MM.1S (cell line): ENCODE results near the gene LTB4R.

Source experiments
- DNase-seq: peaks from one replicate; pipeline ENCODE4 v3.0.0-alpha.2; 2015
- H2AFZ ChIP-seq: fragments of 300-600 bp; sonication (generic); 2 replicates; pipeline ENCODE4 v1.6.0; 2016; ENCODE audit warnings: antibody characterized with exemption, low read length
- H3F3A ChIP-seq: fragments of 300-600 bp; sonication (generic); 2 replicates; pipeline ENCODE4 v1.6.1; 2016; ENCODE audit warnings: mild to moderate bottlenecking, antibody characterized with exemption, low read length, moderate library complexity, mixed read lengths; ENCODE audit not compliant: insufficient read depth
- H3K27ac ChIP-seq: fragments of 300-600 bp; sonication (generic); 2 replicates; pipeline ENCODE4 v1.5.1; 2016; ENCODE audit warnings: mild to moderate bottlenecking, low read length
- H3K27me3 ChIP-seq: fragments of 300-600 bp; sonication (generic); replicated peaks from 2 replicates; pipeline ENCODE4 v1.6.0; 2016; ENCODE audit warnings: low read length; ENCODE audit not compliant: insufficient read depth
- H3K36me3 ChIP-seq: fragments of 300-600 bp; sonication (generic); replicated peaks from 2 replicates; pipeline ENCODE4 v1.6.1; 2016; ENCODE audit warnings: mild to moderate bottlenecking, low read length, mixed read lengths; ENCODE audit not compliant: insufficient read depth
- H3K4me1 ChIP-seq: fragments of 300-600 bp; sonication (generic); 2 replicates; pipeline ENCODE4 v1.6.1; 2016; ENCODE audit warnings: low read length, mixed read lengths
- H3K4me2 ChIP-seq: fragments of 300-600 bp; sonication (generic); 2 replicates; pipeline ENCODE4 v1.6.0; 2016; ENCODE audit warnings: low read depth, low read length
- H3K4me3 ChIP-seq: fragments of 300-600 bp; sonication (generic); 2 replicates; pipeline ENCODE4 v1.5.1; 2016; ENCODE audit warnings: low read length, mixed read lengths
- H3K79me2 ChIP-seq: fragments of 300-600 bp; sonication (generic); 2 replicates; pipeline ENCODE4 v1.6.1; 2016; ENCODE audit warnings: mixed run types, low read length, mixed read lengths
- H3K9ac ChIP-seq: fragments of 300-600 bp; sonication (generic); 2 replicates; pipeline ENCODE4 v1.6.1; 2016; ENCODE audit warnings: low read length, mixed read lengths
- H3K9me2 ChIP-seq: fragments of 300-600 bp; sonication (generic); replicated peaks from 2 replicates; pipeline ENCODE4 v1.6.1; 2016; ENCODE audit warnings: mild to moderate bottlenecking, low read length, mixed read lengths; ENCODE audit not compliant: insufficient read depth
- H3K9me3 ChIP-seq: fragments of 300-600 bp; sonication (generic); replicated peaks from 2 replicates; pipeline ENCODE4 v1.6.1; 2016; ENCODE audit warnings: mild to moderate bottlenecking, low read length, mixed read lengths; ENCODE audit not compliant: insufficient read depth
- H4K20me1 ChIP-seq: fragments of 300-600 bp; sonication (generic); 2 replicates; pipeline ENCODE4 v1.6.1; 2016; ENCODE audit warnings: mild to moderate bottlenecking, low read length, moderate library complexity, mixed read lengths; ENCODE audit not compliant: insufficient read depth
- EZH2 ChIP-seq: fragments of 300-600 bp; sonication (generic); optimal IDR thresholded peaks from 2 replicates; pipeline ENCODE3; 2017; ENCODE audit warnings: low read depth, mild to moderate bottlenecking, antibody characterized with exemption, low read length, mixed read lengths
- EZH2phosphoT487 ChIP-seq: fragments of 300-600 bp; sonication (generic); IDR thresholded peaks from 2 replicates; pipeline ENCODE4 v1.6.1; 2018; ENCODE audit warnings: antibody characterized with exemption, low read length
- TF ChIP-seq, protein P1 (sequence below): fragments of 300-600 bp; sonication (generic); IDR thresholded peaks from 2 replicates; pipeline ENCODE4 v1.5.1; 2016; ENCODE audit warnings: antibody characterized with exemption, low read length, mixed read lengths

The LTB4R gene

DNA sequence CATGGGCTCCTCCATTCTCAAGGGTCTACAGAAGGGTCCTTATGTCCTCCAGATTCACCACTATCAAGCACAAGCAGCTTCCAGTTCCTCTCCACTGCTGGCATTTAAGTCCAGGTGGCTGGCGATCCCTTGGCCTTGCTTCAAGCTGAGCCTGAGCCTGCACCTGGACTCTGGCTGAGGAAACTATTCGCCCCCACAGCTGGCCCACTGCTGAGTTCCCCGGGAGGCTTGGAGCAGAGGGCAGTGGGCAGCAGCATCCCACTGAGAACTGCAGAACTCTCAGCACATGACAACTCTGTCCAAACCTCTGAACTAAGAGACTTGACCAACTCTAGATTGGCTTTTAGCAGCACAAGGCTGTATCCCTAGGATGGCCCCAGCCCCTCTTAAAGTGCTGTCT, 28.6 kb upstream of the LTB4R start:
- Histone ChIP-seq H3K27me3 (no peaks in the 10 kb centered on the region), H4K20me1 (no peaks in the 10 kb centered on the region), H3K4me1 (peaks cover 7% of the 10 kb centered on the region; the same call in 1 of the 2 replicates), H3K4me3 (no peak overlapping the region), H3K36me3 (no peaks in the 10 kb centered on the region), H2AFZ (no peak overlapping the region), H3K79me2 (no peaks in the 10 kb centered on the region), H3F3A (no peaks in the 10 kb centered on the region), H3K9ac (no peak overlapping the region), H3K9me2 (no peaks in the 10 kb centered on the region), H3K9me3 (no peaks in the 10 kb centered on the region), H3K27ac (no peak overlapping the region), H3K4me2 (no peak overlapping the region)
- DNase-seq: no peak
- TF ChIP-seq, protein P1, sequence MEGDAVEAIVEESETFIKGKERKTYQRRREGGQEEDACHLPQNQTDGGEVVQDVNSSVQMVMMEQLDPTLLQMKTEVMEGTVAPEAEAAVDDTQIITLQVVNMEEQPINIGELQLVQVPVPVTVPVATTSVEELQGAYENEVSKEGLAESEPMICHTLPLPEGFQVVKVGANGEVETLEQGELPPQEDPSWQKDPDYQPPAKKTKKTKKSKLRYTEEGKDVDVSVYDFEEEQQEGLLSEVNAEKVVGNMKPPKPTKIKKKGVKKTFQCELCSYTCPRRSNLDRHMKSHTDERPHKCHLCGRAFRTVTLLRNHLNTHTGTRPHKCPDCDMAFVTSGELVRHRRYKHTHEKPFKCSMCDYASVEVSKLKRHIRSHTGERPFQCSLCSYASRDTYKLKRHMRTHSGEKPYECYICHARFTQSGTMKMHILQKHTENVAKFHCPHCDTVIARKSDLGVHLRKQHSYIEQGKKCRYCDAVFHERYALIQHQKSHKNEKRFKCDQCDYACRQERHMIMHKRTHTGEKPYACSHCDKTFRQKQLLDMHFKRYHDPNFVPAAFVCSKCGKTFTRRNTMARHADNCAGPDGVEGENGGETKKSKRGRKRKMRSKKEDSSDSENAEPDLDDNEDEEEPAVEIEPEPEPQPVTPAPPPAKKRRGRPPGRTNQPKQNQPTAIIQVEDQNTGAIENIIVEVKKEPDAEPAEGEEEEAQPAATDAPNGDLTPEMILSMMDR: no peak
- TF ChIP-seq EZH2phosphoT487 (no peak), EZH2 (no peak)

DNA sequence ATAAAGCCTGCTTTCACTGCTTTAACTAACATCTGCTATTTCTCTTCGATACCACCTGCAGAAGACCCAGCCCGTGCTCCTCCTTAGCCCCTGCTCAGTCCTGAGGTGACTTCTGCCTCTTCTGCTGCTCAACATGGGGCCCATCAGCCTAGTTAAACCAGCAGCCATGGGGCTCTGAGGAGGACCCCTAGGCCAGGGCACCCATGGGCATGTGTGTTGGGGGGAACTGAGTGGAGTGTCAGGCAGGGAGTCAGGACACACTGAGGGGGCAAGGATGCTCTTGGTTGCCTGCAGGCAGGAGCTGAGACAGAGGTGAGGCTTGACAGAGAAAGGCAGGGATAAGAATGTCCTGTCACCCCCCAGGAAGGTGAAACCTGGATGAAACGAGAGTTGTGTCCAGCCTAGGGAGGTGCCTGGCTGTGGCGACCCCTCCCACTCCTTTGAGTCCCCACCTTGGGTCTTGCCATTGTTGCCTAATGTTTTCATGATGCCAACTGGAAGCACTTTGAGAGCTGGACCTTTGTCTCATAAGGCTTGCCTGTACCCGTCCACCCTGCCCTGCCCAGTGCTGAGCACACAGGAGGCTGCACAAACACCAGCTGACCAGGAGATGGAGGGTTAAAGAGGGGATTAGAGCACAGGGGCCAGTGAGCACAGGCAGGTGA, 27.4 kb upstream of the LTB4R start:
- Histone ChIP-seq H2AFZ (no peak overlapping the region), H3K4me2 (no peak overlapping the region), H4K20me1 (no peaks in the 10 kb centered on the region), H3K36me3 (no peaks in the 10 kb centered on the region), H3K9me3 (no peaks in the 10 kb centered on the region), H3K4me1 (peaks cover 4% of the 10 kb centered on the region; the same call in 1 of the 2 replicates), H3K27ac (no peak overlapping the region), H3K79me2 (no peaks in the 10 kb centered on the region), H3F3A (no peaks in the 10 kb centered on the region), H3K9me2 (no peaks in the 10 kb centered on the region), H3K9ac (no peak overlapping the region), H3K27me3 (no peaks in the 10 kb centered on the region), H3K4me3 (no peak overlapping the region)
- no peak for DNase-seq
- TF ChIP-seq EZH2: no peak
- TF ChIP-seq EZH2phosphoT487: no peak
- TF ChIP-seq, protein P1: no peak

- no peak for TF ChIP-seq EZH2
- TF ChIP-seq, protein P1: no peak
- no peak for TF ChIP-seq EZH2phosphoT487
- no peak overlapping the region for H3K4me3 ChIP-seq
- H4K20me1 ChIP-seq: no peaks in the 10 kb centered on the region
- H3K79me2 ChIP-seq: no peaks in the 10 kb centered on the region
- no peak overlapping the region for H3K9ac ChIP-seq
- no peak overlapping the region for H3K27ac ChIP-seq
- no peaks in the 10 kb centered on the region for H3K27me3 ChIP-seq
- H3K9me3 ChIP-seq: no peaks in the 10 kb centered on the region
- H3K4me1 ChIP-seq: no peaks in the 10 kb centered on the region
- H3K4me2 ChIP-seq: no peak overlapping the region
- no peak for DNase-seq
- H3K9me2 ChIP-seq: no peaks in the 10 kb centered on the region
- no peaks in the 10 kb centered on the region for H3F3A ChIP-seq
- no peaks in the 10 kb centered on the region for H3K36me3 ChIP-seq
- H2AFZ ChIP-seq: no peak overlapping the region
Measured at GRCh38 chr14:24284501-24285035, 26.7 kb upstream of the LTB4R start.
